H9 (cell line): ENCODE measurements around the gene TSPAN17. TPM values are rescaled to one million over a fixed set of nuclear protein-coding genes. Genes with fewer than 3 reads are reported as not detected.

ENCODE experiments used
- DNase-seq: peaks from one replicate; pipeline ENCODE4 v3.0.0-alpha.2; 2017
- H2AFZ ChIP-seq: one replicate; pipeline ENCODE4 v1.6.1; 2013; ENCODE audit warnings: mild to moderate bottlenecking, low read length, control low read depth, moderate library complexity
- H2AK5ac ChIP-seq: 2 replicates; pipeline ENCODE4 v1.6.1; 2013; ENCODE audit warnings: low read length, control low read depth, mixed read lengths; ENCODE audit not compliant: insufficient read length
- H2BK120ac ChIP-seq: one replicate; pipeline ENCODE4 v1.6.1; 2013; ENCODE audit warnings: low read depth, mild to moderate bottlenecking, low read length, control low read depth, inconsistent platforms; ENCODE audit not compliant: poor library complexity, severe bottlenecking
- H2BK12ac ChIP-seq: 2 replicates; pipeline ENCODE4 v1.6.1; 2013; ENCODE audit warnings: low read length, control low read depth, mixed read lengths, low read depth; ENCODE audit not compliant: insufficient read length
- H2BK15ac ChIP-seq: 2 replicates; pipeline ENCODE4 v1.6.1; 2013; ENCODE audit warnings: low read depth, low read length, control low read depth
- H2BK20ac ChIP-seq: one replicate; pipeline ENCODE4 v1.6.1; 2013; ENCODE audit warnings: low read depth, mild to moderate bottlenecking, low read length, control low read depth, inconsistent platforms; ENCODE audit not compliant: poor library complexity, severe bottlenecking
- H2BK5ac ChIP-seq: 2 replicates; pipeline ENCODE4 v1.6.1; 2013; ENCODE audit warnings: low read length, control low read depth, mixed read lengths; ENCODE audit not compliant: insufficient read length
- H3K14ac ChIP-seq: 2 replicates; pipeline ENCODE4 v1.6.1; 2013; ENCODE audit warnings: low read length, control low read depth; ENCODE audit not compliant: insufficient read depth
- H3K18ac ChIP-seq: 2 replicates; pipeline ENCODE4 v1.6.1; 2013; ENCODE audit warnings: low read depth, mild to moderate bottlenecking, mixed read lengths, low read length, control low read depth; ENCODE audit not compliant: insufficient read length
- H3K23ac ChIP-seq: 2 replicates; pipeline ENCODE4 v1.6.1; 2013; ENCODE audit warnings: low read length, control low read depth, mixed read lengths, low read depth; ENCODE audit not compliant: insufficient read length
- H3K23me2 ChIP-seq: 2 replicates; pipeline ENCODE4 v1.6.1; 2013; ENCODE audit warnings: low read depth, mild to moderate bottlenecking, mixed read lengths, low read length, control low read depth; ENCODE audit not compliant: insufficient read length, poor library complexity, severe bottlenecking
- H3K27ac ChIP-seq: 2 replicates; pipeline ENCODE4 v1.5.1; 2013; ENCODE audit warnings: low read length, control low read depth, mixed read lengths, low read depth; ENCODE audit not compliant: insufficient read length
- H3K27me3 ChIP-seq: 2 replicates; pipeline ENCODE4 v1.6.1; 2013; ENCODE audit warnings: low read length, control low read depth, inconsistent platforms; ENCODE audit not compliant: insufficient read depth
- H3K4ac ChIP-seq: 2 replicates; pipeline ENCODE4 v1.6.1; 2013; ENCODE audit warnings: low read depth, mild to moderate bottlenecking, control low read depth, inconsistent platforms, low read length, moderate library complexity
- H3K4me1 ChIP-seq: 2 replicates; pipeline ENCODE4 v1.6.1; 2013; ENCODE audit warnings: low read length, control low read depth, inconsistent platforms; ENCODE audit not compliant: insufficient read depth
- H3K4me2 ChIP-seq: 2 replicates; pipeline ENCODE4 v1.6.1; 2013; ENCODE audit warnings: low read length, control low read depth, mixed read lengths; ENCODE audit not compliant: insufficient read length, insufficient read depth
- H3K56ac ChIP-seq: 2 replicates; pipeline ENCODE4 v1.6.1; 2013; ENCODE audit warnings: low read depth, mild to moderate bottlenecking, mixed read lengths, low read length, control low read depth; ENCODE audit not compliant: insufficient read length
- H3K79me1 ChIP-seq: 2 replicates; pipeline ENCODE4 v1.6.1; 2013; ENCODE audit warnings: low read depth, mild to moderate bottlenecking, moderate library complexity, low read length, control low read depth, inconsistent platforms; ENCODE audit not compliant: insufficient read depth, poor library complexity, severe bottlenecking
- H3K79me2 ChIP-seq: 2 replicates; pipeline ENCODE4 v1.6.1; 2013; ENCODE audit warnings: low read length, control low read depth, inconsistent platforms; ENCODE audit not compliant: insufficient read depth
- H3K9ac ChIP-seq: 2 replicates; pipeline ENCODE4 v1.6.1; 2013; ENCODE audit warnings: low read length, control low read depth, mixed read lengths; ENCODE audit not compliant: insufficient read length; ENCODE audit errors: extremely low read depth
- H3K9me3 ChIP-seq: one replicate; pipeline ENCODE4 v1.6.1; 2013; ENCODE audit warnings: low read depth, low read length, inconsistent platforms; ENCODE audit not compliant: control insufficient read depth
- H3T11ph ChIP-seq: one replicate; pipeline ENCODE4 v1.6.1; 2013; ENCODE audit warnings: mild to moderate bottlenecking, low read length, control low read depth, inconsistent platforms
- H4K20me1 ChIP-seq: one replicate; pipeline ENCODE4 v1.6.1; 2013; ENCODE audit not compliant: control insufficient read depth, insufficient read length, insufficient read depth
- H4K5ac ChIP-seq: 2 replicates; pipeline ENCODE4 v1.6.1; 2013; ENCODE audit warnings: low read depth, mild to moderate bottlenecking, mixed read lengths, low read length, control low read depth; ENCODE audit not compliant: insufficient read length
- H4K8ac ChIP-seq: replicated peaks from 2 replicates; pipeline ENCODE4 v1.6.1; 2013; ENCODE audit warnings: low read length, control low read depth, mixed read lengths, low read depth; ENCODE audit not compliant: insufficient read length
- H4K91ac ChIP-seq: 2 replicates; pipeline ENCODE4 v1.6.1; 2013; ENCODE audit warnings: low read depth, mild to moderate bottlenecking, moderate library complexity, mixed read lengths, low read length, control low read depth; ENCODE audit not compliant: insufficient read length
- H3K27ac Mint-ChIP-seq, 3 experiments: 2 replicates in 2 of 3; 3 replicates in 1 of 3; pipeline ENCODE4 v1.8.0; 2020 to 2021; ENCODE audit warnings: mixed read lengths in 3 of 3, mild to moderate bottlenecking in 1 of 3, moderate library complexity in 1 of 3
- H3K27me3 Mint-ChIP-seq: 2 replicates; pipeline ENCODE4 v1.8.0; 2021; ENCODE audit warnings: low read depth, mild to moderate bottlenecking, moderate library complexity, mixed read lengths
- H3K36me3 Mint-ChIP-seq, 3 experiments: 2 replicates in 2 of 3; 3 replicates in 1 of 3; pipeline ENCODE4 v1.8.0; 2020 to 2021; ENCODE audit warnings: low read depth in 3 of 3, mixed read lengths in 3 of 3; ENCODE audit not compliant: insufficient read depth in 1 of 3
- H3K4me1 Mint-ChIP-seq, 2 experiments: 2 replicates each; pipeline ENCODE4 v1.8.0; 2020; ENCODE audit warnings: mixed read lengths in 2 of 2
- H3K4me3 Mint-ChIP-seq, 2 experiments: 2 replicates in 1 of 2; 3 replicates in 1 of 2; pipeline ENCODE4 v1.8.0; 2020 to 2021; ENCODE audit warnings: mild to moderate bottlenecking in 2 of 2, mixed read lengths in 2 of 2, moderate library complexity in 1 of 2
- H3K9me3 Mint-ChIP-seq, 2 experiments: 2 replicates in 1 of 2; 3 replicates in 1 of 2; pipeline ENCODE4 v1.8.0; 2020; ENCODE audit warnings: mild to moderate bottlenecking in 2 of 2, mixed read lengths in 2 of 2, moderate library complexity in 1 of 2
- WGBS: extraction: QIAGEN DNeasy Blood & Tissue Kit; methylation state at CpG from one replicate; pipeline ENCODE4 v1.1.7; 2013; ENCODE audit warnings: missing lambda C conversion rate, low lambda C conversion rate, mixed read lengths; ENCODE audit not compliant: insufficient read length; ENCODE audit errors: extremely low coverage; 5-methylcytosine and 5-hydroxymethylcytosine counted together
- total RNA-seq: library from RNA; stranded (reverse); gene quantifications from 2 replicates; pipeline ENCODE4 v1.2.1, GENCODE V29; 2021
- TF ChIP-seq, protein P1 (sequence below): fragments of 200-600 bp; sonication (generic); conservative IDR thresholded peaks from 3 replicates; pipeline ENCODE4 v1.8.0; 2021; ENCODE audit warnings: antibody characterized with exemption, mild to moderate bottlenecking

The TSPAN17 gene
- total RNA-seq, 1 experiment from 2014 or later, result 46.8 TPM

- Histone ChIP-seq H2BK15ac (no peak overlapping the region), H3K4me1 (no peaks in the 10 kb centered on the region), H3K56ac (no peak overlapping the region), H3K79me2 (no peaks in the 10 kb centered on the region), H2BK12ac (no peak overlapping the region), H4K91ac (no peak overlapping the region), H3T11ph (no peak overlapping the region), H3K23ac (no peak overlapping the region), H3K9me3 (no peaks in the 10 kb centered on the region), H3K4me2 (no peak overlapping the region), H4K5ac (no peak overlapping the region), H3K27me3 (peaks cover 2% of the 10 kb centered on the region; the same call in 1 of the 2 replicates), H3K4ac (no peak overlapping the region), H2AK5ac (no peak overlapping the region), H4K8ac (no peak overlapping the region), H3K14ac (peak overlapping the region; percentile 31; the same call in 1 of the 2 replicates), H3K9ac (no peak overlapping the region), H4K20me1 (no peaks in the 10 kb centered on the region), H3K79me1 (no peaks in the 10 kb centered on the region), H2BK5ac (no peak overlapping the region), H2AFZ (no peak overlapping the region), H3K23me2 (peaks cover 6% of the 10 kb centered on the region), H3K18ac (no peak overlapping the region), H3K27ac (no peak overlapping the region), H2BK20ac (no peak overlapping the region), H2BK120ac (no peak overlapping the region)
- Mint-ChIP-seq H3K9me3 (no peaks in the 10 kb centered on the region), H3K4me3 (peak overlapping the region; percentile 51 to 78), H3K27me3 (peaks cover 79% of the 10 kb centered on the region), H3K36me3 (no peaks in the 10 kb centered on the region), H3K27ac (no peak overlapping the region), H3K4me1 (peaks cover 6 to 30% of the 10 kb centered on the region in 2 experiments; a peak in 3 of 4 replicates)
- DNase-seq, result peak; percentile 63
- no CpG with 5 or more reads among the region's 32 CpGs for WGBS
- TF ChIP-seq, protein P1, sequence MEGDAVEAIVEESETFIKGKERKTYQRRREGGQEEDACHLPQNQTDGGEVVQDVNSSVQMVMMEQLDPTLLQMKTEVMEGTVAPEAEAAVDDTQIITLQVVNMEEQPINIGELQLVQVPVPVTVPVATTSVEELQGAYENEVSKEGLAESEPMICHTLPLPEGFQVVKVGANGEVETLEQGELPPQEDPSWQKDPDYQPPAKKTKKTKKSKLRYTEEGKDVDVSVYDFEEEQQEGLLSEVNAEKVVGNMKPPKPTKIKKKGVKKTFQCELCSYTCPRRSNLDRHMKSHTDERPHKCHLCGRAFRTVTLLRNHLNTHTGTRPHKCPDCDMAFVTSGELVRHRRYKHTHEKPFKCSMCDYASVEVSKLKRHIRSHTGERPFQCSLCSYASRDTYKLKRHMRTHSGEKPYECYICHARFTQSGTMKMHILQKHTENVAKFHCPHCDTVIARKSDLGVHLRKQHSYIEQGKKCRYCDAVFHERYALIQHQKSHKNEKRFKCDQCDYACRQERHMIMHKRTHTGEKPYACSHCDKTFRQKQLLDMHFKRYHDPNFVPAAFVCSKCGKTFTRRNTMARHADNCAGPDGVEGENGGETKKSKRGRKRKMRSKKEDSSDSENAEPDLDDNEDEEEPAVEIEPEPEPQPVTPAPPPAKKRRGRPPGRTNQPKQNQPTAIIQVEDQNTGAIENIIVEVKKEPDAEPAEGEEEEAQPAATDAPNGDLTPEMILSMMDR, result no peak
Observed at GRCh38 chr5:176620333-176620981, 26.8 kb upstream of the TSPAN17 start.
